ENCODE data around the gene SCN5A. TPM values are rescaled to one million over a fixed set of nuclear protein-coding genes. Genes with fewer than 3 reads are reported as not detected.

SCN5A gene
- total RNA-seq, 1 donor from 2014 or later: 3.9 TPM

GRCh38 chr3:38696034-38696433 lies 46.5 kb upstream of the SCN5A start:
- no peak for TF ChIP-seq CTCF (IDR thresholded peaks at IDR 0.05)
- TF ChIP-seq EZH2phosphoT487 (IDR thresholded peaks at IDR 0.05): no peak
- no peak for TF ChIP-seq EZH2 (IDR thresholded peaks at IDR 0.05)
- Mint-ChIP-seq H3K36me3 (no peaks in the 10 kb centered on the region), H3K27ac (no peak overlapping the region), H3K27me3 (ENCODE audit: insufficient read depth, low read depth) (no peaks in the 10 kb centered on the region), H3K9me3 (no peaks in the 10 kb centered on the region), H3K4me1 (no peaks in the 10 kb centered on the region), H3K4me3 (no peak overlapping the region)
- Histone ChIP-seq H3K36me3 (no peaks in the 10 kb centered on the region), H3F3A (ENCODE audit: low read depth) (no peaks in the 10 kb centered on the region), H3K4me2 (no peak overlapping the region), H2AFZ (replicated peaks) (no peak overlapping the region), H3K4me1 (no peaks in the 10 kb centered on the region), H3K79me2 (ENCODE audit: low read depth) (no peaks in the 10 kb centered on the region), H3K4me3 (no peak overlapping the region), H3K9me3 (ENCODE audit: low read depth) (no peaks in the 10 kb centered on the region), H3K27me3 (no peaks in the 10 kb centered on the region), H3K9ac (no peak overlapping the region), H4K20me1 (ENCODE audit: low read depth) (no peaks in the 10 kb centered on the region), H3K27ac (no peak overlapping the region)
- DNase-seq (ENCODE audit: low spot score): no peak

- no peaks in the 10 kb centered on the region for H3K9me3 ChIP-seq (ENCODE audit: low read depth)
- DNase-seq (ENCODE audit: low spot score): no peak
- H4K20me1 ChIP-seq (ENCODE audit: low read depth): no peaks in the 10 kb centered on the region
- no peak overlapping the region for H3K4me3 Mint-ChIP-seq
- no peaks in the 10 kb centered on the region for H3K36me3 ChIP-seq
- H3K27me3 Mint-ChIP-seq (ENCODE audit: insufficient read depth, low read depth): no peaks in the 10 kb centered on the region
- H3K9me3 Mint-ChIP-seq: no peaks in the 10 kb centered on the region
- no peak overlapping the region for H3K27ac ChIP-seq
- no peak overlapping the region for H3K4me3 ChIP-seq
- no peaks in the 10 kb centered on the region for H3K27me3 ChIP-seq
- no peak overlapping the region for H3K4me2 ChIP-seq
- no peaks in the 10 kb centered on the region for H3K4me1 Mint-ChIP-seq
- TF ChIP-seq EZH2 (IDR thresholded peaks at IDR 0.05) (no peak), EZH2phosphoT487 (IDR thresholded peaks at IDR 0.05) (no peak), CTCF (IDR thresholded peaks at IDR 0.05) (no peak)
- no peaks in the 10 kb centered on the region for H3K4me1 ChIP-seq
- no peaks in the 10 kb centered on the region for H3F3A ChIP-seq (ENCODE audit: low read depth)
- H3K9ac ChIP-seq: no peak overlapping the region
- H3K79me2 ChIP-seq (ENCODE audit: low read depth): no peaks in the 10 kb centered on the region
- no peaks in the 10 kb centered on the region for H3K36me3 Mint-ChIP-seq
- no peak overlapping the region for H2AFZ ChIP-seq (replicated peaks)
- no peak overlapping the region for H3K27ac Mint-ChIP-seq
Measured at GRCh38 chr3:38690185-38690584, 40.7 kb upstream of the SCN5A start.

DNA sequence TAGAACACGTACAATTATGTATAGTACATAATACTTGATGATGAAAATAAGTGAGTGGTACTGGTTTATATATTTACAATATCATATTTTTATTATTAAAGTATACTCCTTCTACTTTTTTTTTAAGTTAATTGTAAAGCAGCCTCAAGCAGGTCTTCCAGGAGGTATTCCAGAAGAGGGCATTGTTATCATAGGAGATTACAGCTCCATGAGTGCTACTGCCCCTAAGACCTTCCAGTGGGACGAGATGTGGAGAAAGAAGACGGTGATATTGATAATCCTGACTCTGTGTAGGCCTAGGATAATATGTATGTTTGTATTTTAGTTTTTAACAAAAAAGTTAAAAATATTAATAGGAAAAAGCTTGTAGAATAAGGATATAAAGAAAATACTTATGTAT lies 40.3 kb upstream of the SCN5A start:
- no peak overlapping the region for H3K9ac ChIP-seq
- H3K4me3 ChIP-seq: no peak overlapping the region
- no peaks in the 10 kb centered on the region for H3K4me1 Mint-ChIP-seq
- no peaks in the 10 kb centered on the region for H3K9me3 Mint-ChIP-seq
- H3K27me3 ChIP-seq: no peaks in the 10 kb centered on the region
- H4K20me1 ChIP-seq (ENCODE audit: low read depth): no peaks in the 10 kb centered on the region
- H3K4me3 Mint-ChIP-seq: no peak overlapping the region
- no peaks in the 10 kb centered on the region for H3K79me2 ChIP-seq (ENCODE audit: low read depth)
- no peak overlapping the region for H3K4me2 ChIP-seq
- H3K27me3 Mint-ChIP-seq (ENCODE audit: insufficient read depth, low read depth): no peaks in the 10 kb centered on the region
- H3K27ac ChIP-seq: no peak overlapping the region
- H3K4me1 ChIP-seq: no peaks in the 10 kb centered on the region
- no peaks in the 10 kb centered on the region for H3K9me3 ChIP-seq (ENCODE audit: low read depth)
- no peak overlapping the region for H2AFZ ChIP-seq (replicated peaks)
- DNase-seq (ENCODE audit: low spot score): no peak
- H3K36me3 Mint-ChIP-seq: no peaks in the 10 kb centered on the region
- no peaks in the 10 kb centered on the region for H3K36me3 ChIP-seq
- no peaks in the 10 kb centered on the region for H3F3A ChIP-seq (ENCODE audit: low read depth)
- no peak for TF ChIP-seq EZH2phosphoT487 (IDR thresholded peaks at IDR 0.05)
- no peak for TF ChIP-seq EZH2 (IDR thresholded peaks at IDR 0.05)
- no peak for TF ChIP-seq CTCF (IDR thresholded peaks at IDR 0.05)
- H3K27ac Mint-ChIP-seq: no peak overlapping the region

DNA sequence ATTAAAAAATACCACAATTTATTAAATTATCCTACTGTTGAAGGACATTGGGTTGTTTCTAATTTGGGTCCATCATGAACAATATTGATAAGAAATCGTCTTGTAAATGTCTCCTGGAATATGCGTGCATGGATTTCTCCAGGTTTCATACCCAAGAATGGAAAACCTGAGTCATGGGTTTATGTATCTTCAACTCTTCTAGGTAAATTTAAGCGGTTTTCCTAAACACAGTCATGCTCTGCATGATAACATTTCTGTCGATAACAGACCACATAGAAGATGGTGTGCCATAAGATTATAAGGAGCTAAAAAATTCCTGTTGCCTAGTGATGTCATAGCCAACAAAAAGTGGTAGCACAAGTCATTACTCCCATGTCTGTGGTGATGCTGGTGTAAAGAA lies 39.9 kb upstream of the SCN5A start:
- H3K36me3 Mint-ChIP-seq: no peaks in the 10 kb centered on the region
- no peaks in the 10 kb centered on the region for H3K79me2 ChIP-seq (ENCODE audit: low read depth)
- no peak overlapping the region for H2AFZ ChIP-seq (replicated peaks)
- H3K9me3 Mint-ChIP-seq: no peaks in the 10 kb centered on the region
- no peaks in the 10 kb centered on the region for H3K9me3 ChIP-seq (ENCODE audit: low read depth)
- no peak overlapping the region for H3K27ac Mint-ChIP-seq
- H3K4me1 Mint-ChIP-seq: no peaks in the 10 kb centered on the region
- H3F3A ChIP-seq (ENCODE audit: low read depth): no peaks in the 10 kb centered on the region
- H3K9ac ChIP-seq: no peak overlapping the region
- H4K20me1 ChIP-seq (ENCODE audit: low read depth): no peaks in the 10 kb centered on the region
- H3K4me2 ChIP-seq: no peak overlapping the region
- no peaks in the 10 kb centered on the region for H3K27me3 Mint-ChIP-seq (ENCODE audit: insufficient read depth, low read depth)
- H3K36me3 ChIP-seq: no peaks in the 10 kb centered on the region
- no peaks in the 10 kb centered on the region for H3K27me3 ChIP-seq
- no peak overlapping the region for H3K4me3 ChIP-seq
- no peak overlapping the region for H3K4me3 Mint-ChIP-seq
- no peaks in the 10 kb centered on the region for H3K4me1 ChIP-seq
- H3K27ac ChIP-seq: no peak overlapping the region
- DNase-seq (ENCODE audit: low spot score): no peak
- no peak for TF ChIP-seq EZH2 (IDR thresholded peaks at IDR 0.05)
- no peak for TF ChIP-seq CTCF (IDR thresholded peaks at IDR 0.05)
- no peak for TF ChIP-seq EZH2phosphoT487 (IDR thresholded peaks at IDR 0.05)
